Thymus (tissue), 11 donors: Measurements from ENCODE around the gene CLTCL1. TPM values are rescaled to one million over a fixed set of nuclear protein-coding genes. Genes with fewer than 3 reads are reported as not detected.

Experiments used
- DNase-seq, 9 donors: peaks; one replicate each; pipeline ENCODE4 v3.0.0-alpha.2; 2013; ENCODE audit warnings: low spot score in 9 of 9, low read depth in 6 of 9, missing footprints in 1 of 9
- H3K27ac ChIP-seq, 2 donors: one replicate each; pipeline ENCODE4 v1.5.1; 2013; ENCODE audit warnings: control low read depth in 1 of 2, low read depth in 1 of 2, low read length in 1 of 2, mild to moderate bottlenecking in 1 of 2, moderate library complexity in 1 of 2
- H3K27me3 ChIP-seq, 2 donors: one replicate each; pipeline ENCODE4 v1.5.1; 2013; ENCODE audit warnings: low read length in 1 of 2; ENCODE audit not compliant: control insufficient read depth in 2 of 2, insufficient read depth in 1 of 2
- H3K36me3 ChIP-seq, 2 donors: one replicate each; pipeline ENCODE4 v1.5.1; 2013; ENCODE audit warnings: low read length in 1 of 2, mild to moderate bottlenecking in 1 of 2, moderate library complexity in 1 of 2; ENCODE audit not compliant: control insufficient read depth in 2 of 2, insufficient read depth in 2 of 2
- H3K4me1 ChIP-seq, 2 donors: one replicate each; pipeline ENCODE4 v1.5.1; 2013; ENCODE audit warnings: low read length in 2 of 2; ENCODE audit not compliant: control insufficient read depth in 2 of 2, insufficient read depth in 2 of 2
- H3K4me3 ChIP-seq, 2 donors: one replicate each; pipeline ENCODE4 v1.5.1; 2013; ENCODE audit warnings: low read length in 2 of 2, control low read depth in 1 of 2, mild to moderate bottlenecking in 1 of 2
- H3K9me3 ChIP-seq, 2 donors: one replicate each; pipeline ENCODE4 v1.5.1; 2013; ENCODE audit warnings: low read length in 1 of 2, mild to moderate bottlenecking in 1 of 2; ENCODE audit not compliant: control insufficient read depth in 2 of 2, insufficient read depth in 1 of 2
- WGBS: extraction: QIAGEN DNeasy Blood & Tissue Kit; methylation state at CpG from one replicate; pipeline ENCODE4 v1.1.7; 2013; 5-methylcytosine and 5-hydroxymethylcytosine counted together
- polyA plus RNA-seq: library from polyadenylated mRNA; stranded (reverse); fragments of 200-250 nt; gene quantifications from one replicate; pipeline ENCODE4 v1.2.3, GENCODE V29; 2013
- total RNA-seq: library from RNA; stranded (reverse); fragments of 120-200 nt; gene quantifications from one replicate; pipeline ENCODE4 v1.2.4, GENCODE V29; 2013
- donor health status: healthy.

The CLTCL1 gene
- total and polyA plus RNA-seq, 2 donors: 9.5 to 30.4 TPM

DNA sequence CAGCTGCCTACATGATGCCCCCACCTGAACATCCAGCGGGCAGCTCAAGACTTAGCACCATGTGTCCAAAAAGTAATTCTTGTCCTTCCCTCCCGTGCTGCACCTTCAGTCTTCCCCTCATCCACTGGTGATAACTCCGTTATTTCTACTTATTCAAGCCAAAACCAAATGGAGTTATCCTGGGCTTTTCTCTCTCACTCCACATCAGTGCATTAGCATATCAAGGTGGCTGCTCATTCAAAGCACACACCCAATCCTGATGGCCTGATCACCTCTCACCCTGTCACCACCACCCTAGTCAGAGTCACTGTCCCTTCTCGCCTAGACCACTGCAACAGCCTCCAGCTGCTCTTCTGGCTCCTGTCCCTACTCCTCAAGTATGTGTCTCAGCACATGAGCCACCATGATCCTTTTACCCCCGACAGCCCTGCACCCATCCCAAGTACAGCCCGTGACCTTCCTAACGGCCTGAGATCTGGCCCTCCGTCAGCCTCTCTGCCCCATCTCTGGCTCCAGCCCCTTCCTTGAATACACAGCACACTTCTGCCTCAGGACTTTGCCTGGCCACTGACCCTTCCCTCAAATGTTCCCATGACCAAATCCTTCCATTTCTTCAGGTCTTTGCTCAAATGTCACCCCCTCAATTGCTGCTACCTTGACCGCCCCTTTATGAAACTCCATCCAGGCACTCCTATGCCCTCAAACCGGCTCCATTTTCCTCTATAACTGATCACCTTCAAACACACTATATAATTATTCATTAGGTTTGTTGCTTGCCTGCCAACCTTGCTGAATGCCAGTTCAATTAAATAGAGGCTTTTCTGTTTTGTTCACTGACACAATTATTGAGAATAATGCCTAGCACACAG is 93.3 kb downstream of the CLTCL1 start:
- DNase-seq: no peak
- no peaks in the 10 kb centered on the region for H3K4me1 ChIP-seq
- H3K27me3 ChIP-seq: peaks cover 0 to 2% of the 10 kb centered on the region in 2 donors
- H3K36me3 ChIP-seq: no peaks in the 10 kb centered on the region
- 96% methylated on average over 10 of the region's 10 CpGs for WGBS
- H3K4me3 ChIP-seq: no peak overlapping the region
- H3K9me3 ChIP-seq: no peaks in the 10 kb centered on the region
- H3K27ac ChIP-seq: no peak overlapping the region

- Histone ChIP-seq H3K36me3 (no peaks in the 10 kb centered on the region), H3K4me1 (no peaks in the 10 kb centered on the region), H3K9me3 (no peaks in the 10 kb centered on the region), H3K27ac (no peak overlapping the region), H3K4me3 (no peak overlapping the region), H3K27me3 (peaks cover 0 to 2% of the 10 kb centered on the region in 2 donors)
- DNase-seq: no peak
- 95% methylated on average over 11 of the region's 11 CpGs for WGBS
Observed at GRCh38 chr22:19196841-19197612, 94.5 kb downstream of the CLTCL1 start.

DNA sequence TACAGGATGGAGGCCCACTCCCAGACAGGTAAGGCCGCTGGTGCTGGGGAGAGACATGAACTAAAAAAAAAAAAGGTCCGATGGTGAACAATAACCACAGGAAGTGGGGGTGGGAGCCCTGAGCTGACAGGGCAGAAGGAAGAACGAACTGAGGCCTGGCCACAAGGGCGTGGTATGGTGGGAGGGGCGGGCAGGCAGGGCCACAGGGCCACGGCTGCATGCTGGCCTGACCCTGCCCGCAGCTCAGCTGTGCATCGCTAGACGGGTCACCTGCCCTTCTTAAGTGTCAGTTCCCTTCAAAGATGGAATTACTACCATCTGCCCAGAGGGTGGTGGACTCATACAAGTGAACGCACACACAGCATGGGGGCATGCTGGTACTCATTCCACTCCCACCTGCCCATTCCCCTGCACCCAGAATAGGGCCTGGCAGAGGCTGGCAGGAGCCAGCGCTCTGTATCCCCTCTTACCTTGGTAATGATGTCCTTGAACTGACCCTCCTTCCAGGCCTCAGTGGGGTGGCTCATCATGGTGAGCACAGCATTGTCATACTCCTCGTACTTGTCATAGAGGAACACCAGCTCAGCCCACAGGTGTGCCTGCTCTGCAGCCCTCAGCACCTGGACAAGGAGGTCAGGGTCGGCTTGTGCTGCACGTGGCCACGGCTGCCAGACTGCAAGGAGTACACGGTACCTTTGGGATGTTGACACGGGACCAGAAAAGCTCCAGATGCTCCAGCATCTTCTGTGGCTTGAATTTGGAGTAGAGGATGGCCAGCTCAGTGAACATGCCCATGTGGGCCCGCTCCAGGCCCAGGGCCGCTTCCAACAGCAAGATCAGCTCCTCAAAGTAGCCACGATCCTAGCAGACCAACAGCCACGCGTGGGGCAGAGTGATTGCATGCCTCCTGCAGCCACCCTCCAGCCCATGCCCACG is 95.5 kb downstream of the CLTCL1 start:
- Histone ChIP-seq H3K4me1 (no peaks in the 10 kb centered on the region), H3K36me3 (no peaks in the 10 kb centered on the region), H3K4me3 (no peak overlapping the region), H3K27me3 (peaks cover 0 to 2% of the 10 kb centered on the region in 2 donors), H3K27ac (no peak overlapping the region), H3K9me3 (no peaks in the 10 kb centered on the region)
- WGBS: 76% methylated on average over 23 of the region's 23 CpGs
- no peak for DNase-seq

GRCh38 chr22:19194766-19195536 is 96.6 kb downstream of the CLTCL1 start:
- H3K9me3 ChIP-seq: no peaks in the 10 kb centered on the region
- WGBS: 97% methylated on average over 16 of the region's 16 CpGs
- no peak overlapping the region for H3K4me3 ChIP-seq
- H3K27ac ChIP-seq: no peak overlapping the region
- H3K27me3 ChIP-seq: peaks cover 0 to 2% of the 10 kb centered on the region in 2 donors
- no peaks in the 10 kb centered on the region for H3K4me1 ChIP-seq
- H3K36me3 ChIP-seq: no peaks in the 10 kb centered on the region
- no peak for DNase-seq

GRCh38 chr22:19193879-19194278 is 97.6 kb downstream of the CLTCL1 start:
- H3K4me3 ChIP-seq: no peak overlapping the region
- DNase-seq: no peak
- H3K27me3 ChIP-seq: peaks cover 0 to 2% of the 10 kb centered on the region in 2 donors
- no peak overlapping the region for H3K27ac ChIP-seq
- H3K4me1 ChIP-seq: no peaks in the 10 kb centered on the region
- WGBS: 97% methylated on average over 6 of the region's 6 CpGs
- no peaks in the 10 kb centered on the region for H3K36me3 ChIP-seq
- no peaks in the 10 kb centered on the region for H3K9me3 ChIP-seq

DNA sequence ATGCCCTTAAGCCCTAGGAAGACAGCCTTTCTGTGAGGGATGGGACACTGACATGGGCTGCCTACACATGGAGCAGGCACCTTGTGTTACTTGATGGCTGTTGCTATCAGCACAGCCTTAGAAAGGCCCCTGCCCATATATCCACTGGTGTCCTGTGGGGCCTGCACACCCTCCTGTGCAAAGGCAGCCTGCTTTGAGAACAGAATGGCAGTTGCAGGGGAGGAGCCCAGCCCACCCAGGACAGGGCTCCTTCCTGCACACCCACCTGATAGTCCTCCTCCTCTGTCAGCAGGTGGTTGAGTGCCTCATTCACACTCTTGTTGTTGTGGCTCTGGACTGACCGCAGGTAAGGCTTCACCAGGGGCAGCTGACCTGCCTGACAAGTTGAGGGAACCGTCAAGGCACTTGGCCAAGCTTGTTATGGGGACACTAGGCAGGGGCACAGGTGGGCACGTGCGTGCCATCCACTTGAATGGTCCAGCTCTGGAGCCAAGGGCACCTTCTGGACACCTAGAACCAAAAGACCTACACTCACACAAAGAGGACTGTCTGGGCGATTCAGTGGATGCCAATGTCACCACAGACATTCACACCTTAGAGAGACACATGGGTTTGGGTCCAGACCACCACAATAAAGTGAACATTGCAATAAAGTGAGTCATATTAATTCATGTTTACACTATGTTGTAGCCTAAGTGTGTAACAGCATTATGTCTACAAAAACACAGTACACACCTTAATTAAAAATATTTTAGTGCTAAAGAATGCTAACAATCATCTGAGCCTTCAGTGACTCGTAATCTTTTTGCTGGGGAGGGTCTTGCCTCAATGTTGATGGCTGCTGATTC is 103.6 kb downstream of the CLTCL1 start:
- Histone ChIP-seq H3K27ac (no peak overlapping the region), H3K27me3 (peaks cover 0 to 6% of the 10 kb centered on the region in 2 donors), H3K36me3 (no peaks in the 10 kb centered on the region), H3K4me1 (no peaks in the 10 kb centered on the region), H3K4me3 (no peak overlapping the region), H3K9me3 (no peaks in the 10 kb centered on the region)
- WGBS: 94% methylated on average over 6 of the region's 6 CpGs
- DNase-seq: no peak

- Histone ChIP-seq H3K36me3 (no peaks in the 10 kb centered on the region), H3K27me3 (peaks cover 0 to 32% of the 10 kb centered on the region in 2 donors), H3K4me3 (no peak overlapping the region), H3K27ac (no peak overlapping the region), H3K9me3 (no peaks in the 10 kb centered on the region), H3K4me1 (peaks cover 0 to 6% of the 10 kb centered on the region in 2 donors)
- 96% methylated on average over 20 of the region's 20 CpGs for WGBS
- DNase-seq: no peak
Observed at GRCh38 chr22:19184276-19184997, 107.1 kb downstream of the CLTCL1 start.
